ENCODE results near the gene TK2. TPM values are rescaled to one million over a fixed set of nuclear protein-coding genes. Genes with fewer than 3 reads are reported as not detected.

TK2 gene
- total RNA-seq, 2 experiments from 2014 or later: 13.4 to 13.9 TPM

- Mint-ChIP-seq H3K9me3 (no peaks in the 10 kb centered on the region), H3K27ac (no peak overlapping the region), H3K36me3 (ENCODE audit: low read depth) (no peaks in the 10 kb centered on the region), H3K27me3 (peaks cover 5% of the 10 kb centered on the region), H3K4me3 (no peak overlapping the region), H3K4me1 (peaks cover 20% of the 10 kb centered on the region)
- CTCF ChIA-PET: no interaction called here
- DNase-seq: peak; percentile 9
- POLR2A ChIA-PET: interaction anchor here (1.0 kb wide), 1 partner anchor 18 kb away, joined by 3 read pairs; the partner anchor contains the start of gene CMTM3
Measured at GRCh38 chr16:66585481-66586239, 35.7 kb upstream of the TK2 start.

DNA sequence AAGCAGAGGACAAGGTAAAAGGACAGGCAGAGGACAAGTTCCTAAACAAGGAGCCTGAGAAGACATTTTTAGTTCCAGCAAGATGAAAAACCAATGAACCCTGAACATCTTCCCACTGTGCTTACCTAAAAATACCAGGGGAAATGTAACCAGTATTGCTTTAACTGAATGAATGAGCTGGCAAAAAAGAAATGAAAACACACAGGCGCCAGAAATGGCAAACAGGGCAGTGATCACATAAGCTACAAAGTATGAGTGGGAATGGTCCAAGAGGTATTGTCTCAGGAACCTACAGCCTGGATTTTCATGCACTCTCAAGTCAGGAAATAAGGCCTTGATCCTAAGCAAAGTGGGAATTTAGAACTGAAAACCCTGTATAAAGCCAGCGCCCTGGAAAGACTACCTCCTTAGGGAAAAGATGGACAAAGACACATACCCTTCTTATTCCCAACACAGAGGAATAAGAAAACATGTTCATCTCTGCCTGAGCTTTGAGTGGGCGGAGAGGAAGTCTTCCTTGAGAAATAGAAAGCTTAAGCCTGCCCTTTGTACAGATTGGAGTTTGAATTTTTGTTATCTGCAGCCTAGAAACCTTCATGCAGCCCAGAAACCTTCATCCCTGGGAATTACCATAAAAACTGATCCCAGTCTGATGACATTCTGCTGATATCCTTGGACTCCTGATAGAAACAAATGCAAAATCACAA, 31.5 kb upstream of the TK2 start:
- Mint-ChIP-seq H3K27ac (no peak overlapping the region), H3K4me3 (no peak overlapping the region), H3K36me3 (ENCODE audit: low read depth) (peaks cover 6% of the 10 kb centered on the region), H3K4me1 (peaks cover 9% of the 10 kb centered on the region), H3K9me3 (no peaks in the 10 kb centered on the region), H3K27me3 (peaks cover 36% of the 10 kb centered on the region)
- POLR2A ChIA-PET: interaction anchor here (1.1 to 1.4 kb wide), 3 partner anchors 9 to 16 kb away, joined by 3 to 4 read pairs (median 3); no protein-coding TSS in a partner anchor
- CTCF ChIA-PET: interaction anchor here (1.3 to 4.1 kb wide), 2 partner anchors 8 to 27 kb away, joined by 5 to 19 read pairs; no protein-coding TSS in a partner anchor
- DNase-seq: no peak

GRCh38 chr16:66580605-66581209, 30.8 kb upstream of the TK2 start:
- no peak overlapping the region for H3K4me3 Mint-ChIP-seq
- peaks cover 6% of the 10 kb centered on the region for H3K36me3 Mint-ChIP-seq (ENCODE audit: low read depth)
- H3K27me3 Mint-ChIP-seq: peaks cover 36% of the 10 kb centered on the region
- CTCF ChIA-PET: interaction anchor here (0.8 to 4.1 kb wide), 3 partner anchors 9 to 287 kb away, joined by 3 to 19 read pairs (median 5); no protein-coding TSS in a partner anchor
- POLR2A ChIA-PET: interaction anchor here (1.1 to 1.2 kb wide), 2 partner anchors 8 to 10 kb away, joined by 3 to 4 read pairs; no protein-coding TSS in a partner anchor
- no peaks in the 10 kb centered on the region for H3K9me3 Mint-ChIP-seq
- no peak overlapping the region for H3K27ac Mint-ChIP-seq
- peaks cover 9% of the 10 kb centered on the region for H3K4me1 Mint-ChIP-seq
- DNase-seq: no peak

- ChIA-PET CTCF (interaction anchor here (2.0 to 4.1 kb wide), 3 partner anchors 11 to 30 kb away, joined by 7 to 19 read pairs (median 9); no protein-coding TSS in a partner anchor), POLR2A (interaction anchor here (0.8 to 1.7 kb wide), 5 partner anchors 10 to 27 kb away, joined by 4 to 5 read pairs (median 4); partner anchors contain the start of gene CMTM3)
- H3K36me3 Mint-ChIP-seq (ENCODE audit: low read depth): peaks cover 10% of the 10 kb centered on the region
Measured at GRCh38 chr16:66578651-66579531, 29.0 kb upstream of the TK2 start, which contains the start of gene CMTM2. CMTM2 (plus strand) TSS chr16:66579463; CDS start chr16:66579608, 145 bp downstream.

GRCh38 chr16:66576296-66576695, 26.4 kb upstream of the TK2 start:
- Mint-ChIP-seq H3K27me3 (peaks cover 36% of the 10 kb centered on the region), H3K27ac (no peak overlapping the region), H3K4me1 (peaks cover 13% of the 10 kb centered on the region), H3K36me3 (ENCODE audit: low read depth) (peaks cover 18% of the 10 kb centered on the region), H3K4me3 (no peak overlapping the region), H3K9me3 (no peaks in the 10 kb centered on the region)
- ChIA-PET POLR2A (interaction anchor here (1.2 to 1.7 kb wide), 2 partner anchors 14 to 25 kb away, joined by 4 read pairs; no protein-coding TSS in a partner anchor), CTCF (interaction anchor here (0.7 to 2.4 kb wide), 3 partner anchors 14 to 33 kb away, joined by 3 to 7 read pairs (median 3); no protein-coding TSS in a partner anchor)
- no peak for DNase-seq

More at GRCh38 chr16:66578651-66579531, 29.0 kb upstream of the TK2 start, which contains the start of gene CMTM2:
- no peak within 1 kb of the TSS for H3K27ac Mint-ChIP-seq
- no peaks in the 10 kb centered on the region for H3K9me3 Mint-ChIP-seq
- no peak within 1 kb of the TSS for H3K4me3 Mint-ChIP-seq
- no peak for DNase-seq
- peaks cover 36% of the 10 kb centered on the region for H3K27me3 Mint-ChIP-seq
- peaks cover 9% of the 10 kb centered on the region for H3K4me1 Mint-ChIP-seq

GRCh38 chr16:66575060-66575459, 25.1 kb upstream of the TK2 start:
- no peak for DNase-seq
- Mint-ChIP-seq H3K36me3 (ENCODE audit: low read depth) (peaks cover 26% of the 10 kb centered on the region), H3K27me3 (peaks cover 28% of the 10 kb centered on the region), H3K4me3 (no peak overlapping the region), H3K4me1 (peaks cover 16% of the 10 kb centered on the region), H3K27ac (no peak overlapping the region), H3K9me3 (no peaks in the 10 kb centered on the region)
- POLR2A ChIA-PET: interaction anchor here (1.7 kb wide), 1 partner anchor 10 kb away, joined by 6 read pairs; no protein-coding TSS in a partner anchor
- CTCF ChIA-PET: interaction anchor here (1.0 to 2.3 kb wide), 4 partner anchors 10 to 34 kb away, joined by 3 to 15 read pairs (median 7); no protein-coding TSS in a partner anchor

- H3K27me3 Mint-ChIP-seq: peaks cover 23% of the 10 kb centered on the region
- peaks cover 13% of the 10 kb centered on the region for H3K4me1 Mint-ChIP-seq
- H3K36me3 Mint-ChIP-seq (ENCODE audit: low read depth): peaks cover 29% of the 10 kb centered on the region
- no peak overlapping the region for H3K27ac Mint-ChIP-seq
- no peak overlapping the region for H3K4me3 Mint-ChIP-seq
- ChIA-PET CTCF (interaction anchor here (1.0 to 2.3 kb wide), 4 partner anchors 9 to 34 kb away, joined by 3 to 15 read pairs (median 7); no protein-coding TSS in a partner anchor), POLR2A (interaction anchor here (1.7 kb wide), 1 partner anchor 10 kb away, joined by 6 read pairs; no protein-coding TSS in a partner anchor)
- H3K9me3 Mint-ChIP-seq: no peaks in the 10 kb centered on the region
- no peak for DNase-seq
Measured at GRCh38 chr16:66574531-66574930, 24.6 kb upstream of the TK2 start.

- CTCF ChIA-PET: interaction anchor here (1.0 to 2.3 kb wide), 4 partner anchors 9 to 35 kb away, joined by 3 to 15 read pairs (median 4); no protein-coding TSS in a partner anchor
- H3K27me3 Mint-ChIP-seq: peaks cover 19% of the 10 kb centered on the region
- no peaks in the 10 kb centered on the region for H3K9me3 Mint-ChIP-seq
- H3K4me3 Mint-ChIP-seq: no peak overlapping the region
- peaks cover 34% of the 10 kb centered on the region for H3K36me3 Mint-ChIP-seq (ENCODE audit: low read depth)
- peaks cover 11% of the 10 kb centered on the region for H3K4me1 Mint-ChIP-seq
- no peak for DNase-seq
- H3K27ac Mint-ChIP-seq: no peak overlapping the region
- POLR2A ChIA-PET: interaction anchor here (1.7 kb wide), 1 partner anchor 9 kb away, joined by 6 read pairs; no protein-coding TSS in a partner anchor
Measured at GRCh38 chr16:66574081-66574480, 24.2 kb upstream of the TK2 start.

- peaks cover 3% of the 10 kb centered on the region for H3K27me3 Mint-ChIP-seq
- no peaks in the 10 kb centered on the region for H3K9me3 Mint-ChIP-seq
- peak overlapping the region; percentile 40 for H3K27ac Mint-ChIP-seq
- peaks cover 15% of the 10 kb centered on the region for H3K4me1 Mint-ChIP-seq
- ChIA-PET CTCF (interaction anchor here (1.5 to 1.6 kb wide), 2 partner anchors 20 to 78 kb away, joined by 3 read pairs; partner anchors contain the start of gene CKLF), POLR2A (interaction anchor here (0.8 to 1.6 kb wide), 4 partner anchors 8 to 20 kb away, joined by 3 to 4 read pairs (median 4); no protein-coding TSS in a partner anchor)
- H3K4me3 Mint-ChIP-seq: no peak overlapping the region
- DNase-seq: no peak
- H3K36me3 Mint-ChIP-seq (ENCODE audit: low read depth): peaks cover 36% of the 10 kb centered on the region
Measured at GRCh38 chr16:66572356-66572755, 22.4 kb upstream of the TK2 start.

- CTCF ChIA-PET: interaction anchor here (1.4 to 1.5 kb wide), 4 partner anchors 21 to 163 kb away, joined by 3 to 4 read pairs (median 3); no protein-coding TSS in a partner anchor
- POLR2A ChIA-PET: interaction anchor here (1.4 kb wide), 1 partner anchor 13 kb away, joined by 4 read pairs; no protein-coding TSS in a partner anchor
- DNase-seq: no peak
- no peaks in the 10 kb centered on the region for H3K27me3 Mint-ChIP-seq
- H3K4me1 Mint-ChIP-seq: peaks cover 18% of the 10 kb centered on the region
- no peak overlapping the region for H3K4me3 Mint-ChIP-seq
- H3K36me3 Mint-ChIP-seq (ENCODE audit: low read depth): peaks cover 59% of the 10 kb centered on the region
- H3K27ac Mint-ChIP-seq: no peak overlapping the region
- no peaks in the 10 kb centered on the region for H3K9me3 Mint-ChIP-seq
Measured at GRCh38 chr16:66569827-66570405, 20.0 kb upstream of the TK2 start.

DNA sequence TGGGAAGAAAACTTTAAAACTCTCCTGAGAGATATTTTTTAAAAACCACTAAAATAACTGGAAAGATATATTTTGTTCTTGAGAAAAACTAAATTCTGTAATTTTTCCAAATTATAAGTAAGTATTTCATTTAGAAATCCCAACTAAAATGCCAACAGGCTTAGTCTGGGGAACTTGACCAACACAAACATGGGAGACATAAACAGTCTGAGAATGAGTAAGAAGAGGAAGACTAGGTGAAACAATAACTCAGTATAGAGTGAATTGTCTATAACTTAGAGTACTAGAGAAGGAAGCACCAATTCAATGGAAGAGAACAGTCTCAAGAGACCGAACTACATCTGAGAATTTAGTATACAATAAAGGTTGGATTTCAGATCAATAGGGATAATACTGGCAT, 19.2 kb upstream of the TK2 start:
- no peak for DNase-seq
- Mint-ChIP-seq H3K4me3 (no peak overlapping the region), H3K27ac (no peak overlapping the region), H3K36me3 (ENCODE audit: low read depth) (peaks cover 61% of the 10 kb centered on the region), H3K4me1 (peaks cover 21% of the 10 kb centered on the region), H3K27me3 (no peaks in the 10 kb centered on the region), H3K9me3 (no peaks in the 10 kb centered on the region)
- ChIA-PET CTCF (interaction anchor here (1.5 kb wide), 1 partner anchor 162 kb away, joined by 3 read pairs; no protein-coding TSS in a partner anchor), POLR2A (interaction anchor here (1.2 to 1.4 kb wide), 2 partner anchors 12 to 58 kb away, joined by 3 to 4 read pairs; no protein-coding TSS in a partner anchor)

Measured in activated CD4-positive, alpha-beta memory T cell treated with anti-CD3 and anti-CD28 coated beads, Interleukin-2, amount 10 ng/mL, durations not matched to agents 7 days and 5 days (primary cell).